MCF 10A (cell line): ENCODE measurements around the gene ANKRD27. TPM values are rescaled to one million over a fixed set of nuclear protein-coding genes. Genes with fewer than 3 reads are reported as not detected.
"Not testable (repeated sequence)": the region's sequence is repeated elsewhere in the genome, so short reads cannot be mapped to it uniquely, and the experiment has no call there.

ENCODE experiments used
- BruUV-seq: library from RNA; stranded (reverse); fragments of 400-500 nt; replicated peaks from 2 replicates; lab custom pipeline; 2021; lab: Mats Ljungman, UMichigan
- CTCF ChIA-PET: fragments of 300-600 bp; sonication (Branson Sonifier 250); formaldehyde crosslinking; extraction: SDS; loops from one replicate; lab custom pipeline; 2021; ENCODE audit warnings: antibody characterized with exemption, inconsistent platforms; lab: Yijun Ruan, JAX
- POLR2A ChIA-PET: fragments of 300-600, 350-650 bp; sonication (Branson Sonifier 250); formaldehyde crosslinking; extraction: SDS; loops from one replicate; lab custom pipeline; 2020; ENCODE audit warnings: antibody characterized with exemption, inconsistent platforms; lab: Yijun Ruan, JAX
- DNase-seq: peaks from one replicate; pipeline ENCODE4 v3.0.0-alpha.2; 2018; ENCODE audit not compliant: unreplicated experiment
- H3K27ac Mint-ChIP-seq: one replicate; pipeline ENCODE4 v1.8.0; 2022; ENCODE audit warnings: mild to moderate bottlenecking, low read depth, mixed read lengths; ENCODE audit not compliant: unreplicated experiment
- H3K27me3 Mint-ChIP-seq: one replicate; pipeline ENCODE4 v1.8.0; 2022; ENCODE audit warnings: mixed read lengths; ENCODE audit not compliant: insufficient read depth, unreplicated experiment
- H3K36me3 Mint-ChIP-seq: one replicate; pipeline ENCODE4 v1.8.0; 2022; ENCODE audit warnings: mild to moderate bottlenecking, moderate library complexity, mixed read lengths; ENCODE audit not compliant: insufficient read depth, unreplicated experiment
- H3K4me1 Mint-ChIP-seq: one replicate; pipeline ENCODE4 v1.8.0; 2022; ENCODE audit warnings: mixed read lengths; ENCODE audit not compliant: insufficient read depth, unreplicated experiment
- H3K4me3 Mint-ChIP-seq: one replicate; pipeline ENCODE4 v1.8.0; 2022; ENCODE audit warnings: mild to moderate bottlenecking, moderate library complexity, mixed read lengths; ENCODE audit not compliant: unreplicated experiment
- H3K9me3 Mint-ChIP-seq: one replicate; pipeline ENCODE4 v1.8.0; 2022; ENCODE audit warnings: mixed read lengths; ENCODE audit not compliant: unreplicated experiment
- CTCF ChIP-seq: fragments of 200-600 bp; IDR thresholded peaks from one replicate; pipeline ENCODE4 v1.8.0; 2022; ENCODE audit warnings: antibody characterized with exemption, mild to moderate bottlenecking; ENCODE audit not compliant: unreplicated experiment
- intact Hi-C: fragments of 100-400 bp; cut with micrococcal nuclease; formaldehyde crosslinking; loops from 2 replicates; pipeline ENCODE4 v1.14.1; 2022
- total RNA-seq: library from RNA; stranded (reverse); gene quantifications from 2 replicates; pipeline ENCODE4 v1.2.3, GENCODE V29; 2022

ANKRD27 gene
- total RNA-seq, 1 experiment from 2014 or later, result 30.1 TPM

DNA sequence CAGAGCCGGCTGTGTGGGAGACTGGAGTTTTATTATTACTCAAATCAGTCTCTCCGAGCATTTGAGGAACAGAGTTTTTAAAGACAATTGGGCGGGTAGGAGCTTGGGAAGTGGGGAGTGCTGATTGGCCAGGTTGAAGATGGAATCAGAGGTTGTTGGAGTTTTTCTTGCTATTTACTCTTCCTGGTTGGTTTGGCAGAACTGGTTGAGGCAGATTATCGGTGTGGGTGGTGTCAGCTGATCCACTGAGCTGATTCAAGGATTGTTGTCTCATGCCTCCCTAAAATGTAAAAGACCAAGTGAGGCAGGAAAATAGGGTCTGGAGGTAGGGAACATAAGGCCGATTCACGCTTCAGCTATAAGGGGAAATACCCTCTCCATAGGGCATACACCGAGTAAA, 43.3 kb upstream of the ANKRD27 start:
- POLR2A ChIA-PET, result interaction anchor here (0.7 kb wide), 1 partner anchor 82 kb away, joined by 3 read pairs; no protein-coding TSS in a partner anchor
- H3K27ac Mint-ChIP-seq, result no peak overlapping the region

GRCh38 chr19:32717496-32717895, 42.5 kb upstream of the ANKRD27 start:
- H3K27ac Mint-ChIP-seq, result no peak overlapping the region

More for the DNA sequence above, 43.3 kb upstream of the ANKRD27 start:
- Mint-ChIP-seq H3K9me3 (no peaks in the 10 kb centered on the region), H3K4me1 (no peaks in the 10 kb centered on the region), H3K36me3 (peaks cover 30% of the 10 kb centered on the region), H3K27me3 (no peaks in the 10 kb centered on the region), H3K4me3 (no peak overlapping the region)
- no TSS peak for BruUV-seq
- DNase-seq, result no peak
- intact Hi-C loops, result no loop called here
- CTCF ChIA-PET, result interaction anchor here (0.6 to 0.7 kb wide), 3 partner anchors 14 to 437 kb away, joined by 3 read pairs; no protein-coding TSS in a partner anchor
- TF ChIP-seq CTCF, result no peak

DNA sequence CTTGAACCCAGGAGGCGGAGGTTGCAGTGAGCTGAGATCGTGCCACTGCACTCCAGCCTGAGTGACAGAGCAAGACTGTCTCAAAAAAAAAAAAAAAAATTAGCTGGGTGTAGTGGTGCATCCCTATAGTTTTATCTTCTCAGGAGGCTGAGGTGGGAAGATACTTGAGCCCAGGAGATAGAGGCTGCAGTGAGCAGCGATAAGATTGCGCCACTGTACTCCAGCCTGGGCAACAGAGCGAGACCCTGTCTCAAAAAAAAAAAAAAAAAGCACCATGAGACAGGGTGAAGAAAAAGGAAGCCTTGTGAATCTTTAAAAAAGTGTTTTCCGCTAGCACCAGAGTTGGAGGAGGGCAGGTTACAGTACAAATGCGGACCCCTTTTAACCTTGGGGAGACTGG, 41.2 kb upstream of the ANKRD27 start:
- BruUV-seq, H3K9me3 Mint-ChIP-seq, DNase-seq, H3K4me1 Mint-ChIP-seq, H3K4me3 Mint-ChIP-seq, H3K27ac Mint-ChIP-seq, H3K27me3 Mint-ChIP-seq, intact Hi-C loops: not testable (repeated sequence)
- CTCF ChIA-PET, result interaction anchor here (0.6 kb wide), 1 partner anchor 1585 kb away, joined by 3 read pairs; no protein-coding TSS in a partner anchor
- peaks cover 50% of the 10 kb centered on the region for H3K36me3 Mint-ChIP-seq
- POLR2A ChIA-PET, result interaction anchor here (0.6 kb wide), 1 partner anchor 28 kb away, joined by 3 read pairs; no protein-coding TSS in a partner anchor

More at GRCh38 chr19:32717496-32717895, 42.5 kb upstream of the ANKRD27 start:
- Mint-ChIP-seq H3K4me3 (no peak overlapping the region), H3K9me3 (no peaks in the 10 kb centered on the region), H3K36me3 (peaks cover 37% of the 10 kb centered on the region), H3K27me3 (no peaks in the 10 kb centered on the region), H3K4me1 (no peaks in the 10 kb centered on the region)
- POLR2A ChIA-PET, result interaction anchor here (0.7 kb wide), 1 partner anchor 81 kb away, joined by 3 read pairs; no protein-coding TSS in a partner anchor
- intact Hi-C loops, result no loop called here
- CTCF ChIA-PET, result no interaction called here
- DNase-seq, result no peak
- no TSS peak for BruUV-seq
- TF ChIP-seq CTCF, result no peak

DNA sequence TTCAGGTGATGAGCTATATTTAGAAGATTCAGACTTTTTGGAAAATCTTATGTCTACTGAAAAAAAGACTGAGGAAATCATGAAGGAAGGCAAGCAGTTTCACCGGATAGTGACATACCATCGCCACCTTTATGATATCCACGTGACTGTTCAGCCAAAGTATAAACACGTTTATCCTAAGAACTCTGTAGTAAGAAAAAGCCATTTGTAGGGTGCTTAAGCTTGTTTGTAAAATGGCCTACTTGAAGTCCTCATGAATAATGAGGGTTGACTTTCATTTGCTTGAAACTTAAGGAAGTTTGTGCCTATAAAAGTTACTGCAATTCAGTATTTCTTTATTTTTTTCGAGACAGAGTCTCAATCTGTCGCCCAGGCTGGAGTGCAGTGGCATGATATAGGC, 36.8 kb upstream of the ANKRD27 start:
- CTCF ChIA-PET, result no interaction called here
- no TSS peak for BruUV-seq

More for the DNA sequence above, 36.8 kb upstream of the ANKRD27 start:
- no peak overlapping the region for H3K4me3 Mint-ChIP-seq
- peaks cover 83% of the 10 kb centered on the region for H3K36me3 Mint-ChIP-seq
- POLR2A ChIA-PET, result no interaction called here
- DNase-seq, result no peak
- no peaks in the 10 kb centered on the region for H3K9me3 Mint-ChIP-seq
- TF ChIP-seq CTCF, result no peak
- intact Hi-C loops, result no loop called here
- H3K27ac Mint-ChIP-seq, result no peak overlapping the region
- H3K4me1 Mint-ChIP-seq, result no peaks in the 10 kb centered on the region
- H3K27me3 Mint-ChIP-seq, result no peaks in the 10 kb centered on the region
